Measurements from ENCODE around the gene UBR2. TPM values are rescaled to one million over a fixed set of nuclear protein-coding genes. Genes with fewer than 3 reads are reported as not detected.

Gene UBR2
- total and polyA plus RNA-seq, 2 of the 13 experiments (the other 11 are each of a cell fraction or from before 2014, with no cell fraction given): 17.6 to 29.3 TPM

DNA sequence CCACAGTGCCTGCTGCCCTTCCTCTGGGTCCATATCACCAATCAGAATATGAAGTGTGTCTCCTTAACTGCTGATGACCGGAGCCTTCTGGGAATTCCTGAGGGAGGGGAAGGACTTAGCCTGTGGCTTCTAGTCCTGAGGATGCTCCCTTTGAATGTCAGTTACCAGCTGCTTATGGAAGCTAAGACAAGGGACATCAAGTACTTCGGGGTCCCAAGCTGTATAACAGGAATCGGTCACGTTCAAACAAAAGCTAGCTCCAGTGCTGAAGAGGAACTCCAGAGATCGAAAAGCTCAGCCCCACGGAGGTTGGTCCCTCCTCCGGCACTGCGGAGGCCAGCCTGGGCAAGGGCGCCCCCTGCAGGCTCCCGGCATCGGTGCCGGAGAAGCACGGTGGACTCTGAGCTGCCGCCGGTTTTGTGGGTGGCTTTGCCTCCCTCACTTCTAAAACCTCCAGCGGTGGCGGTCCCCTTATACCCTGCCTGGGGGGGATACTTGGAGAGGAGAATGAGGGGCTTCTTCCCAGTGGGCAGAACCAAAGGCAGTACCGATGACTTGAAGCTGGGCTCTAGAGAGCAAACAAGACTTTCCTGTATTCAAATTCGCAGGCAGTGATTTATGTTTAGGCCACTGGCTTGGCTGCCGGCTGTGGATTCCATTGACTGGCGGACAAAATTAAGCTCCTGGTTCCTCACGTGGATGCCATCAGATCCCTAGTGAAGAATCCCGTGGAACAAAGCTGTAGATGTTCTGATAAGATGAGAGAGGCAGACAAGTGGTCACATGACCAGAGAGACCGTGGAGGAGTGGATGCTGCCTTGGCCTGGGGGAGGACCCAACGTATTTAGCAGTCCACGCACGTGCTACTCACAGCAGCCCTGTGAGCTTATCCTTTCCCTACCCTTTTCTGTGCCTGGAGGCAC, 16.2 kb upstream of the UBR2 start (continued):
- no peak for TF ChIP-seq REXO4 (CRISPR knock-in tag; IDR thresholded peaks at IDR 0.05; ENCODE audit: borderline replicate concordance)
- TF ChIP-seq, protein P1, sequence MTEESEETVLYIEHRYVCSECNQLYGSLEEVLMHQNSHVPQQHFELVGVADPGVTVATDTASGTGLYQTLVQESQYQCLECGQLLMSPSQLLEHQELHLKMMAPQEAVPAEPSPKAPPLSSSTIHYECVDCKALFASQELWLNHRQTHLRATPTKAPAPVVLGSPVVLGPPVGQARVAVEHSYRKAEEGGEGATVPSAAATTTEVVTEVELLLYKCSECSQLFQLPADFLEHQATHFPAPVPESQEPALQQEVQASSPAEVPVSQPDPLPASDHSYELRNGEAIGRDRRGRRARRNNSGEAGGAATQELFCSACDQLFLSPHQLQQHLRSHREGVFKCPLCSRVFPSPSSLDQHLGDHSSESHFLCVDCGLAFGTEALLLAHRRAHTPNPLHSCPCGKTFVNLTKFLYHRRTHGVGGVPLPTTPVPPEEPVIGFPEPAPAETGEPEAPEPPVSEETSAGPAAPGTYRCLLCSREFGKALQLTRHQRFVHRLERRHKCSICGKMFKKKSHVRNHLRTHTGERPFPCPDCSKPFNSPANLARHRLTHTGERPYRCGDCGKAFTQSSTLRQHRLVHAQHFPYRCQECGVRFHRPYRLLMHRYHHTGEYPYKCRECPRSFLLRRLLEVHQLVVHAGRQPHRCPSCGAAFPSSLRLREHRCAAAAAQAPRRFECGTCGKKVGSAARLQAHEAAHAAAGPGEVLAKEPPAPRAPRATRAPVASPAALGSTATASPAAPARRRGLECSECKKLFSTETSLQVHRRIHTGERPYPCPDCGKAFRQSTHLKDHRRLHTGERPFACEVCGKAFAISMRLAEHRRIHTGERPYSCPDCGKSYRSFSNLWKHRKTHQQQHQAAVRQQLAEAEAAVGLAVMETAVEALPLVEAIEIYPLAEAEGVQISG (CRISPR knock-in tag; IDR thresholded peaks at IDR 0.05): peak; percentile 57
- no peak for TF ChIP-seq ZNF160 (CRISPR knock-in tag; IDR thresholded peaks at IDR 0.05)
- TF ChIP-seq ZNF101 (CRISPR knock-in tag; IDR thresholded peaks at IDR 0.05; ENCODE audit: borderline replicate concordance, low read depth): no peak
- TF ChIP-seq FOXA1 (IDR thresholded peaks at IDR 0.05): no peak
- TF ChIP-seq FOXA1 (CRISPR knock-in tag; IDR thresholded peaks at IDR 0.05): no peak
- TF ChIP-seq, protein P2, sequence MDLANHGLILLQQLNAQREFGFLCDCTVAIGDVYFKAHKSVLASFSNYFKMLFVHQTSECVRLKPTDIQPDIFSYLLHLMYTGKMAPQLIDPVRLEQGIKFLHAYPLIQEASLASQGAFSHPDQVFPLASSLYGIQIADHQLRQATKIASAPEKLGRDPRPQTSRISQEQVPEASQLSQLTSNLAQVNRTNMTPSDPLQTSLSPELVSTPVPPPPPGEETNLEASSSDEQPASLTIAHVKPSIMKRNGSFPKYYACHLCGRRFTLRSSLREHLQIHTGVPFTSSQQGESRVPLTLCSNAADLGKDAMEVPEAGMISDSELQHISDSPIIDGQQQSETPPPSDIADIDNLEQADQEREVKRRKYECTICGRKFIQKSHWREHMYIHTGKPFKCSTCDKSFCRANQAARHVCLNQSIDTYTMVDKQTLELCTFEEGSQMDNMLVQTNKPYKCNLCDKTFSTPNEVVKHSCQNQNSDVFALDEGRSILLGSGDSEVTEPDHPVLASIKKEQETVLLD (CRISPR knock-in tag; IDR thresholded peaks at IDR 0.05; ENCODE audit: low read depth): no peak
- no peak for TF ChIP-seq ZNF775 (CRISPR knock-in tag; IDR thresholded peaks at IDR 0.05; ENCODE audit: borderline replicate concordance)
- no peak for TF ChIP-seq SP1 (IDR thresholded peaks at IDR 0.05)
- TF ChIP-seq SP1 (CRISPR knock-in tag; IDR thresholded peaks at IDR 0.05): peak; percentile 62; the same call in 1 of the 2 replicates
- no peak for TF ChIP-seq TOPORS (CRISPR knock-in tag; IDR thresholded peaks at IDR 0.05)
- peak; percentile 90 for TF ChIP-seq STAG1 (CRISPR knock-in tag; IDR thresholded peaks at IDR 0.05)
- no peak for TF ChIP-seq ZFP1 (CRISPR knock-in tag; IDR thresholded peaks at IDR 0.05)
- TF ChIP-seq MEF2D (CRISPR knock-in tag; IDR thresholded peaks at IDR 0.05): no peak
- no peak for TF ChIP-seq THYN1 (CRISPR knock-in tag; IDR thresholded peaks at IDR 0.05; ENCODE audit: borderline replicate concordance, low read depth)
- peak; percentile 49; the same call in 1 of the 2 replicates for TF ChIP-seq ZNF350 (CRISPR knock-in tag; IDR thresholded peaks at IDR 0.05; ENCODE audit: borderline replicate concordance, low read depth)
- TF ChIP-seq, protein P3, sequence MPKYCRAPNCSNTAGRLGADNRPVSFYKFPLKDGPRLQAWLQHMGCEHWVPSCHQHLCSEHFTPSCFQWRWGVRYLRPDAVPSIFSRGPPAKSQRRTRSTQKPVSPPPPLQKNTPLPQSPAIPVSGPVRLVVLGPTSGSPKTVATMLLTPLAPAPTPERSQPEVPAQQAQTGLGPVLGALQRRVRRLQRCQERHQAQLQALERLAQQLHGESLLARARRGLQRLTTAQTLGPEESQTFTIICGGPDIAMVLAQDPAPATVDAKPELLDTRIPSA (CRISPR knock-in tag; IDR thresholded peaks at IDR 0.05; ENCODE audit: borderline replicate concordance): no peak
- TF ChIP-seq, protein P4, sequence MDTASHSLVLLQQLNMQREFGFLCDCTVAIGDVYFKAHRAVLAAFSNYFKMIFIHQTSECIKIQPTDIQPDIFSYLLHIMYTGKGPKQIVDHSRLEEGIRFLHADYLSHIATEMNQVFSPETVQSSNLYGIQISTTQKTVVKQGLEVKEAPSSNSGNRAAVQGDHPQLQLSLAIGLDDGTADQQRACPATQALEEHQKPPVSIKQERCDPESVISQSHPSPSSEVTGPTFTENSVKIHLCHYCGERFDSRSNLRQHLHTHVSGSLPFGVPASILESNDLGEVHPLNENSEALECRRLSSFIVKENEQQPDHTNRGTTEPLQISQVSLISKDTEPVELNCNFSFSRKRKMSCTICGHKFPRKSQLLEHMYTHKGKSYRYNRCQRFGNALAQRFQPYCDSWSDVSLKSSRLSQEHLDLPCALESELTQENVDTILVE (CRISPR knock-in tag; IDR thresholded peaks at IDR 0.05): no peak
- no peak for TF ChIP-seq KLF15 (CRISPR knock-in tag; IDR thresholded peaks at IDR 0.05; ENCODE audit: borderline replicate concordance)
